ENCODE measurements around the gene ANKRD61. TPM values are rescaled to one million over a fixed set of nuclear protein-coding genes. Genes with fewer than 3 reads are reported as not detected.
"Not testable (repeated sequence)": the region's sequence is repeated elsewhere in the genome, so short reads cannot be mapped to it uniquely, and the experiment has no call there.

ANKRD61 gene
- total RNA-seq, 4 donors from 2014 or later: 0.39 to 1.0 TPM; not detected in 2

GRCh38 chr7:6035686-6036085 lies 4.5 kb downstream of the ANKRD61 start:
- TF ChIP-seq, protein P1, sequence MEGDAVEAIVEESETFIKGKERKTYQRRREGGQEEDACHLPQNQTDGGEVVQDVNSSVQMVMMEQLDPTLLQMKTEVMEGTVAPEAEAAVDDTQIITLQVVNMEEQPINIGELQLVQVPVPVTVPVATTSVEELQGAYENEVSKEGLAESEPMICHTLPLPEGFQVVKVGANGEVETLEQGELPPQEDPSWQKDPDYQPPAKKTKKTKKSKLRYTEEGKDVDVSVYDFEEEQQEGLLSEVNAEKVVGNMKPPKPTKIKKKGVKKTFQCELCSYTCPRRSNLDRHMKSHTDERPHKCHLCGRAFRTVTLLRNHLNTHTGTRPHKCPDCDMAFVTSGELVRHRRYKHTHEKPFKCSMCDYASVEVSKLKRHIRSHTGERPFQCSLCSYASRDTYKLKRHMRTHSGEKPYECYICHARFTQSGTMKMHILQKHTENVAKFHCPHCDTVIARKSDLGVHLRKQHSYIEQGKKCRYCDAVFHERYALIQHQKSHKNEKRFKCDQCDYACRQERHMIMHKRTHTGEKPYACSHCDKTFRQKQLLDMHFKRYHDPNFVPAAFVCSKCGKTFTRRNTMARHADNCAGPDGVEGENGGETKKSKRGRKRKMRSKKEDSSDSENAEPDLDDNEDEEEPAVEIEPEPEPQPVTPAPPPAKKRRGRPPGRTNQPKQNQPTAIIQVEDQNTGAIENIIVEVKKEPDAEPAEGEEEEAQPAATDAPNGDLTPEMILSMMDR (IDR thresholded peaks at IDR 0.05 in 4 of 5, conservative IDR thresholded peaks at IDR 0.05 in 1 of 5): no peak
- TF ChIP-seq POLR2A (IDR thresholded peaks at IDR 0.05): no peak
- Histone ChIP-seq H3K4me1 (no peaks in the 10 kb centered on the region), H3K36me3 (peaks cover 0 to 52% of the 10 kb centered on the region in 2 donors), H3K9me3 (no peaks in the 10 kb centered on the region), H3K27me3 (no peaks in the 10 kb centered on the region), H3K27ac (no peak overlapping the region), H3K4me3 (no peak overlapping the region)
- no peak for ATAC-seq
- DNase-seq: no peak
- intact Hi-C loops (cut with DNase I; ENCODE audit: low total_unique reads): no loop called here
- in situ Hi-C loops (cut with MboI; ENCODE audit: low sequenced_read_pairs in 4 of 4): no loop called here

- Histone ChIP-seq H3K4me1 (no peaks in the 10 kb centered on the region), H3K27me3 (no peaks in the 10 kb centered on the region), H3K9me3 (no peaks in the 10 kb centered on the region), H3K36me3 (peaks cover 5 to 69% of the 10 kb centered on the region in 2 donors), H3K4me3 (no peak overlapping the region), H3K27ac (no peak overlapping the region)
- TF ChIP-seq, protein P1 (IDR thresholded peaks at IDR 0.05 in 4 of 5, conservative IDR thresholded peaks at IDR 0.05 in 1 of 5): no peak
- no peak for TF ChIP-seq POLR2A (IDR thresholded peaks at IDR 0.05)
- DNase-seq (no peak), ATAC-seq (no peak)
- in situ Hi-C loops (cut with MboI; ENCODE audit: low sequenced_read_pairs in 4 of 4): no loop called here
- intact Hi-C loops (cut with DNase I; ENCODE audit: low total_unique reads): no loop called here
These were observed 18.6 kb downstream of the ANKRD61 start for GRCh38 chr7:6049780-6050179.

GRCh38 chr7:6051185-6051584 lies 20.0 kb downstream of the ANKRD61 start:
- DNase-seq; H3K4me3 ChIP-seq; H3K9me3 ChIP-seq; H3K4me1 ChIP-seq; ATAC-seq; intact Hi-C loops (cut with DNase I; ENCODE audit: low total_unique reads); H3K27me3 ChIP-seq; H3K27ac ChIP-seq; in situ Hi-C loops (cut with MboI; ENCODE audit: low sequenced_read_pairs in 4 of 4): not testable (repeated sequence)
- peaks cover 5 to 57% of the 10 kb centered on the region in 2 donors for H3K36me3 ChIP-seq

GRCh38 chr7:6056616-6057015 lies 25.4 kb downstream of the ANKRD61 start:
- no peak for ATAC-seq
- in situ Hi-C loops (cut with MboI; ENCODE audit: low sequenced_read_pairs in 4 of 4) (no loop called here), intact Hi-C loops (cut with DNase I; ENCODE audit: low total_unique reads) (no loop called here)
- no peak for DNase-seq
- TF ChIP-seq, protein P1 (IDR thresholded peaks at IDR 0.05 in 4 of 5, conservative IDR thresholded peaks at IDR 0.05 in 1 of 5): no peak
- TF ChIP-seq POLR2A (IDR thresholded peaks at IDR 0.05): no peak
- Histone ChIP-seq H3K4me3 (no peak overlapping the region), H3K36me3 (peaks cover 0 to 23% of the 10 kb centered on the region in 2 donors), H3K9me3 (no peaks in the 10 kb centered on the region), H3K27me3 (no peaks in the 10 kb centered on the region), H3K4me1 (peaks cover 14 to 15% of the 10 kb centered on the region in 2 donors), H3K27ac (no peak overlapping the region)

DNA sequence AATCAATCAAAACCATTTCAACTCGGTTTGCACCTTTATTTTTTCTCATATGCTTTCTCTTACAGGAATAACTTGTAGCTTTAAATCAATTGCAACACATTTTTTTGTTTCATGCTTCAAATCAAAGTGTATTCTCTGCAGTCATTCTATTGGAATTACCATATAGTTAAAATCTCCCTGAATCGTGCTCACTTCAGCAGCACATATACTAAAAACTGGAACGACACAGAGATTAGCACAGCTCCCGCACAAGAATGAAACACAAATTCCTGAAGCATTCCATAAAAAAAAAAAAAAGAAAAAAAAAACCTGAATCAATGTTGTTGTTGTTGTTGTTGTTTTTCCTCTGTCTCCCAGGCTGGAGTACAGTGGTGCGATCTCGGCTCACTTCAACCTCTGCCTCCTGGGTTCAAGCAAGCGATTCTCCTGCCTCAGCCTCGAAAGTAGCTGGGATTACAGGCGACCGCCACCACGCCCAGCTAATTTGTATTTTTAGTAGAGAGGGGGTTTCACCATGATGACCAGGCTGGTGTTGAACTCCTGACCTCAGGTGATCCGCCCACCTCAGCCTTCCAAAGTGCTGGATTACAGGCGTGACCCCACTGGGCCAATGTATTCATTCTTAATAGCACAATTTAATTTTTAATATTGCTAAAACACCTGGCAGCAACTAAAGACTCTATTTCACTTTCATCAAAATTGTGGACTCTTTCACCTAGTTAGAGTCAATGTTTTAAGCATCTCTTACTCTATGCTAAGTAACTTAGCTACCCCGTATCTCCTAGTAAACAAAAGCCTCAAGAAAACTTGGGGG lies 26.3 kb downstream of the ANKRD61 start:
- TF ChIP-seq POLR2A (IDR thresholded peaks at IDR 0.05): no peak
- TF ChIP-seq, protein P1 (IDR thresholded peaks at IDR 0.05 in 4 of 5, conservative IDR thresholded peaks at IDR 0.05 in 1 of 5): no peak

GRCh38 chr7:6059941-6060340 lies 28.8 kb downstream of the ANKRD61 start:
- H3K9me3 ChIP-seq; intact Hi-C loops (cut with DNase I; ENCODE audit: low total_unique reads); H3K36me3 ChIP-seq; ATAC-seq; in situ Hi-C loops (cut with MboI; ENCODE audit: low sequenced_read_pairs in 4 of 4); H3K4me3 ChIP-seq; H3K27ac ChIP-seq; DNase-seq; H3K27me3 ChIP-seq: not testable (repeated sequence)
- H3K4me1 ChIP-seq: peaks cover 14 to 15% of the 10 kb centered on the region in 2 donors

More for the DNA sequence above, 26.3 kb downstream of the ANKRD61 start:
- DNase-seq (no peak), ATAC-seq (no peak)
- H3K27ac ChIP-seq: peak overlapping the region in 2 of 4 donors; percentile 76 to 88
- H3K27me3 ChIP-seq: no peaks in the 10 kb centered on the region
- peaks cover 0 to 23% of the 10 kb centered on the region in 2 donors for H3K36me3 ChIP-seq
- intact Hi-C loops (cut with DNase I; ENCODE audit: low total_unique reads): no loop called here
- no peaks in the 10 kb centered on the region for H3K9me3 ChIP-seq
- H3K4me3 ChIP-seq: peak overlapping the region; percentile 62 to 94 (median 70)
- H3K4me1 ChIP-seq: peaks cover 14 to 15% of the 10 kb centered on the region in 2 donors
- in situ Hi-C loops (cut with MboI; ENCODE audit: low sequenced_read_pairs in 4 of 4): no loop called here
